H9 (cell line): Measurements from ENCODE around the gene PRDM5. TPM values are rescaled to one million over a fixed set of nuclear protein-coding genes. Genes with fewer than 3 reads are reported as not detected.

Experiments used
- DNase-seq: peaks from one replicate; pipeline ENCODE4 v3.0.0-alpha.2; 2017
- H2AFZ ChIP-seq: one replicate; pipeline ENCODE4 v1.6.1; 2013; ENCODE audit warnings: mild to moderate bottlenecking, low read length, control low read depth, moderate library complexity
- H2AK5ac ChIP-seq: 2 replicates; pipeline ENCODE4 v1.6.1; 2013; ENCODE audit warnings: low read length, control low read depth, mixed read lengths; ENCODE audit not compliant: insufficient read length
- H2BK120ac ChIP-seq: one replicate; pipeline ENCODE4 v1.6.1; 2013; ENCODE audit warnings: low read depth, mild to moderate bottlenecking, low read length, control low read depth, inconsistent platforms; ENCODE audit not compliant: poor library complexity, severe bottlenecking
- H2BK12ac ChIP-seq: 2 replicates; pipeline ENCODE4 v1.6.1; 2013; ENCODE audit warnings: low read length, control low read depth, mixed read lengths, low read depth; ENCODE audit not compliant: insufficient read length
- H2BK15ac ChIP-seq: 2 replicates; pipeline ENCODE4 v1.6.1; 2013; ENCODE audit warnings: low read depth, low read length, control low read depth
- H2BK20ac ChIP-seq: one replicate; pipeline ENCODE4 v1.6.1; 2013; ENCODE audit warnings: low read depth, mild to moderate bottlenecking, low read length, control low read depth, inconsistent platforms; ENCODE audit not compliant: poor library complexity, severe bottlenecking
- H2BK5ac ChIP-seq: 2 replicates; pipeline ENCODE4 v1.6.1; 2013; ENCODE audit warnings: low read length, control low read depth, mixed read lengths; ENCODE audit not compliant: insufficient read length
- H3K14ac ChIP-seq: 2 replicates; pipeline ENCODE4 v1.6.1; 2013; ENCODE audit warnings: low read length, control low read depth; ENCODE audit not compliant: insufficient read depth
- H3K18ac ChIP-seq: 2 replicates; pipeline ENCODE4 v1.6.1; 2013; ENCODE audit warnings: low read depth, mild to moderate bottlenecking, mixed read lengths, low read length, control low read depth; ENCODE audit not compliant: insufficient read length
- H3K23ac ChIP-seq: 2 replicates; pipeline ENCODE4 v1.6.1; 2013; ENCODE audit warnings: low read length, control low read depth, mixed read lengths, low read depth; ENCODE audit not compliant: insufficient read length
- H3K23me2 ChIP-seq: 2 replicates; pipeline ENCODE4 v1.6.1; 2013; ENCODE audit warnings: low read depth, mild to moderate bottlenecking, mixed read lengths, low read length, control low read depth; ENCODE audit not compliant: insufficient read length, poor library complexity, severe bottlenecking
- H3K27ac ChIP-seq: 2 replicates; pipeline ENCODE4 v1.5.1; 2013; ENCODE audit warnings: low read length, control low read depth, mixed read lengths, low read depth; ENCODE audit not compliant: insufficient read length
- H3K27me3 ChIP-seq: 2 replicates; pipeline ENCODE4 v1.6.1; 2013; ENCODE audit warnings: low read length, control low read depth, inconsistent platforms; ENCODE audit not compliant: insufficient read depth
- H3K4ac ChIP-seq: 2 replicates; pipeline ENCODE4 v1.6.1; 2013; ENCODE audit warnings: low read depth, mild to moderate bottlenecking, control low read depth, inconsistent platforms, low read length, moderate library complexity
- H3K4me1 ChIP-seq: 2 replicates; pipeline ENCODE4 v1.6.1; 2013; ENCODE audit warnings: low read length, control low read depth, inconsistent platforms; ENCODE audit not compliant: insufficient read depth
- H3K4me2 ChIP-seq: 2 replicates; pipeline ENCODE4 v1.6.1; 2013; ENCODE audit warnings: low read length, control low read depth, mixed read lengths; ENCODE audit not compliant: insufficient read length, insufficient read depth
- H3K56ac ChIP-seq: 2 replicates; pipeline ENCODE4 v1.6.1; 2013; ENCODE audit warnings: low read depth, mild to moderate bottlenecking, mixed read lengths, low read length, control low read depth; ENCODE audit not compliant: insufficient read length
- H3K79me1 ChIP-seq: 2 replicates; pipeline ENCODE4 v1.6.1; 2013; ENCODE audit warnings: low read depth, mild to moderate bottlenecking, moderate library complexity, low read length, control low read depth, inconsistent platforms; ENCODE audit not compliant: insufficient read depth, poor library complexity, severe bottlenecking
- H3K79me2 ChIP-seq: 2 replicates; pipeline ENCODE4 v1.6.1; 2013; ENCODE audit warnings: low read length, control low read depth, inconsistent platforms; ENCODE audit not compliant: insufficient read depth
- H3K9ac ChIP-seq: 2 replicates; pipeline ENCODE4 v1.6.1; 2013; ENCODE audit warnings: low read length, control low read depth, mixed read lengths; ENCODE audit not compliant: insufficient read length; ENCODE audit errors: extremely low read depth
- H3K9me3 ChIP-seq: one replicate; pipeline ENCODE4 v1.6.1; 2013; ENCODE audit warnings: low read depth, low read length, inconsistent platforms; ENCODE audit not compliant: control insufficient read depth
- H3T11ph ChIP-seq: one replicate; pipeline ENCODE4 v1.6.1; 2013; ENCODE audit warnings: mild to moderate bottlenecking, low read length, control low read depth, inconsistent platforms
- H4K20me1 ChIP-seq: one replicate; pipeline ENCODE4 v1.6.1; 2013; ENCODE audit not compliant: control insufficient read depth, insufficient read length, insufficient read depth
- H4K5ac ChIP-seq: 2 replicates; pipeline ENCODE4 v1.6.1; 2013; ENCODE audit warnings: low read depth, mild to moderate bottlenecking, mixed read lengths, low read length, control low read depth; ENCODE audit not compliant: insufficient read length
- H4K8ac ChIP-seq: replicated peaks from 2 replicates; pipeline ENCODE4 v1.6.1; 2013; ENCODE audit warnings: low read length, control low read depth, mixed read lengths, low read depth; ENCODE audit not compliant: insufficient read length
- H4K91ac ChIP-seq: 2 replicates; pipeline ENCODE4 v1.6.1; 2013; ENCODE audit warnings: low read depth, mild to moderate bottlenecking, moderate library complexity, mixed read lengths, low read length, control low read depth; ENCODE audit not compliant: insufficient read length
- H3K27ac Mint-ChIP-seq, 3 experiments: 2 replicates in 2 of 3; 3 replicates in 1 of 3; pipeline ENCODE4 v1.8.0; 2020 to 2021; ENCODE audit warnings: mixed read lengths in 3 of 3, mild to moderate bottlenecking in 1 of 3, moderate library complexity in 1 of 3
- H3K27me3 Mint-ChIP-seq: 2 replicates; pipeline ENCODE4 v1.8.0; 2021; ENCODE audit warnings: low read depth, mild to moderate bottlenecking, moderate library complexity, mixed read lengths
- H3K36me3 Mint-ChIP-seq, 3 experiments: 2 replicates in 2 of 3; 3 replicates in 1 of 3; pipeline ENCODE4 v1.8.0; 2020 to 2021; ENCODE audit warnings: low read depth in 3 of 3, mixed read lengths in 3 of 3; ENCODE audit not compliant: insufficient read depth in 1 of 3
- H3K4me1 Mint-ChIP-seq, 2 experiments: 2 replicates each; pipeline ENCODE4 v1.8.0; 2020; ENCODE audit warnings: mixed read lengths in 2 of 2
- H3K4me3 Mint-ChIP-seq, 2 experiments: 2 replicates in 1 of 2; 3 replicates in 1 of 2; pipeline ENCODE4 v1.8.0; 2020 to 2021; ENCODE audit warnings: mild to moderate bottlenecking in 2 of 2, mixed read lengths in 2 of 2, moderate library complexity in 1 of 2
- H3K9me3 Mint-ChIP-seq, 2 experiments: 2 replicates in 1 of 2; 3 replicates in 1 of 2; pipeline ENCODE4 v1.8.0; 2020; ENCODE audit warnings: mild to moderate bottlenecking in 2 of 2, mixed read lengths in 2 of 2, moderate library complexity in 1 of 2
- CTCF ChIP-seq: fragments of 200-600 bp; sonication (generic); conservative IDR thresholded peaks from 3 replicates; pipeline ENCODE4 v1.8.0; 2021; ENCODE audit warnings: antibody characterized with exemption, mild to moderate bottlenecking
- WGBS: extraction: QIAGEN DNeasy Blood & Tissue Kit; methylation state at CpG from one replicate; pipeline ENCODE4 v1.1.7; 2013; ENCODE audit warnings: missing lambda C conversion rate, low lambda C conversion rate, mixed read lengths; ENCODE audit not compliant: insufficient read length; ENCODE audit errors: extremely low coverage; 5-methylcytosine and 5-hydroxymethylcytosine counted together
- total RNA-seq: library from RNA; stranded (reverse); gene quantifications from 2 replicates; pipeline ENCODE4 v1.2.1, GENCODE V29; 2021

Gene PRDM5
- total RNA-seq, 1 experiment from 2014 or later = 21.7 TPM

GRCh38 chr4:120929847-120930246 lies 7.3 kb upstream of the PRDM5 start:
- Histone ChIP-seq H3K27me3 (no peaks in the 10 kb centered on the region), H2BK5ac (no peak overlapping the region), H3K9ac (no peak overlapping the region), H3K79me2 (no peaks in the 10 kb centered on the region), H3K27ac (no peak overlapping the region), H3K9me3 (no peaks in the 10 kb centered on the region), H3K79me1 (no peaks in the 10 kb centered on the region), H3T11ph (no peak overlapping the region), H2AFZ (no peak overlapping the region), H3K23ac (no peak overlapping the region), H2BK120ac (no peak overlapping the region), H3K4ac (no peak overlapping the region), H4K91ac (no peak overlapping the region), H4K8ac (no peak overlapping the region), H4K20me1 (no peaks in the 10 kb centered on the region), H4K5ac (no peak overlapping the region), H2BK20ac (no peak overlapping the region), H2AK5ac (no peak overlapping the region), H3K4me1 (no peaks in the 10 kb centered on the region), H3K56ac (no peak overlapping the region), H2BK12ac (no peak overlapping the region), H2BK15ac (no peak overlapping the region), H3K18ac (no peak overlapping the region), H3K4me2 (no peak overlapping the region), H3K14ac (no peak overlapping the region), H3K23me2 (no peaks in the 10 kb centered on the region)
- TF ChIP-seq CTCF = no peak
- no CpG with 5 or more reads among the region's 1 CpG for WGBS
- Mint-ChIP-seq H3K36me3 (peaks cover 0 to 4% (median 0%) of the 10 kb centered on the region in 3 experiments; a peak in 3 of 7 replicates), H3K27me3 (no peaks in the 10 kb centered on the region), H3K4me1 (no peaks in the 10 kb centered on the region), H3K9me3 (no peaks in the 10 kb centered on the region), H3K27ac (no peak overlapping the region), H3K4me3 (no peak overlapping the region)
- DNase-seq = no peak
